ENCODE data around the gene HSD17B12. TPM values are rescaled to one million over a fixed set of nuclear protein-coding genes. Genes with fewer than 3 reads are reported as not detected.

Gene HSD17B12
- total RNA-seq, 4 donors from 2014 or later: 37.5 to 47.5 (median 42.2) TPM

DNA sequence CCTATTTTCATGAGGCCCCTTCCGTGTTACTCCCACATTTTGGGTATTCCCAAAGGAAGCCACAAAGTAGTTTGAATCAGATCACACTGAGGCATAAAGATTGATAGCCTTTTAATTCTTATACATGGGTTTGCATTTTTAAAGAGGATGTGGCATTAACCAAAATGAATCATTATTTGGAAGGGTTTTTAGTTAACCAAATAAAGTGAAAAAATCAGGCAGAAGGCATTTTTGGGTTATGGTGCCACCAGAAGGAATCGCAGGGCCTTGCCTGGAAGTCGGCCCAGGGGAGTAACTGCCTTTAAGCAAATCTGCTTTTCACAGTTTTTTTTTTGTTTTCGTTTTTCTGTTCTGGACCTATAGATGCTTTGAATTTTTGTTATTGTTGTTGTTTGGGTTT is 55.4 kb downstream of the HSD17B12 start:
- Histone ChIP-seq H3K27ac (peak overlapping the region in 2 of 4 donors; percentile 34 to 46), H3K4me1 (peaks cover 0 to 37% (median 10%) of the 10 kb centered on the region in 3 donors), H3K4me3 (no peak overlapping the region), H3K27me3 (no peaks in the 10 kb centered on the region), H3K9me3 (no peaks in the 10 kb centered on the region), H3K36me3 (peaks cover 0 to 6% of the 10 kb centered on the region in 2 donors)
- no peak for TF ChIP-seq EP300 (IDR thresholded peaks at IDR 0.05)
- TF ChIP-seq, protein P1, sequence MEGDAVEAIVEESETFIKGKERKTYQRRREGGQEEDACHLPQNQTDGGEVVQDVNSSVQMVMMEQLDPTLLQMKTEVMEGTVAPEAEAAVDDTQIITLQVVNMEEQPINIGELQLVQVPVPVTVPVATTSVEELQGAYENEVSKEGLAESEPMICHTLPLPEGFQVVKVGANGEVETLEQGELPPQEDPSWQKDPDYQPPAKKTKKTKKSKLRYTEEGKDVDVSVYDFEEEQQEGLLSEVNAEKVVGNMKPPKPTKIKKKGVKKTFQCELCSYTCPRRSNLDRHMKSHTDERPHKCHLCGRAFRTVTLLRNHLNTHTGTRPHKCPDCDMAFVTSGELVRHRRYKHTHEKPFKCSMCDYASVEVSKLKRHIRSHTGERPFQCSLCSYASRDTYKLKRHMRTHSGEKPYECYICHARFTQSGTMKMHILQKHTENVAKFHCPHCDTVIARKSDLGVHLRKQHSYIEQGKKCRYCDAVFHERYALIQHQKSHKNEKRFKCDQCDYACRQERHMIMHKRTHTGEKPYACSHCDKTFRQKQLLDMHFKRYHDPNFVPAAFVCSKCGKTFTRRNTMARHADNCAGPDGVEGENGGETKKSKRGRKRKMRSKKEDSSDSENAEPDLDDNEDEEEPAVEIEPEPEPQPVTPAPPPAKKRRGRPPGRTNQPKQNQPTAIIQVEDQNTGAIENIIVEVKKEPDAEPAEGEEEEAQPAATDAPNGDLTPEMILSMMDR (IDR thresholded peaks at IDR 0.05): no peak
- TF ChIP-seq POLR2A (IDR thresholded peaks at IDR 0.05): no peak
- no peak for TF ChIP-seq POLR2AphosphoS5 (IDR thresholded peaks at IDR 0.05)
- 38 to 48% methylated on average over 4 of the region's 4 CpGs for whole genome bisulfite sequencing, 2 donors (ENCODE audit: low coverage in 1 of 2)
- ATAC-seq: no peak

DNA sequence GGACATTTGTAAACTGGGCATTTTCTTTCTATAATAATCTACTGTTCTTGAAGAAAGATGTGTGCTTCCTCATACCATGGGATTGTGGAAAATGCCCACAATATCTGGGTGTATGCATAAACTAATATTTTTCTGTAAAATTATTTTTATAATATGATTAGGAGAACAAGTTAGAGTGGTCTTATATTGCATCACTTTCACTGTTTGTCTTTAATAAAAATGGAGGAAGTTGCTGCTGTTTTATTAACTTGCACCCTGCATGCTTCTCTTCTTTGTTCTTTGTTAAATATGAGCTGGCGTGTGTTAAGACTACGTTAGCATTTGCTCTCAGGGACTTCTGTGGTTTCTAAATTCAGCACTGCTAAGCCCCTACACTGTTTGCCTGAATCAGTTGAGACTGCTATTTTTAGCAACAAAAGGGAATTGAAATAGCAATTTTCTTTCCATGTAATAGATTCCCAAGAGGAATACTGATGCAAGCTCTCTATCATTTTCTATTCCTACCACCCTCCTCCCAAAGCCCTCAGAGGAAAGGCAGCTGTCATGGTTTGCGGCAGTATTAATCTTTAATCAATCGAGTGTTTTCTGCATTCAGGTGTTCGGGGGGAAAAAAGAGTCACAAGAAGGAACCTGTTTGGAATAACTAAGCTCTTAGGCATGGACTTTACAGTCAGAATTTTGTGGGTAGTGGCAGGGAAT is 56.1 kb downstream of the HSD17B12 start:
- H3K4me1 ChIP-seq: peaks cover 0 to 37% (median 10%) of the 10 kb centered on the region in 3 donors
- WGBS, 2 donors (ENCODE audit: low coverage in 1 of 2): 21 to 45% methylated on average over 5 of the region's 5 CpGs
- peak overlapping the region in 2 of 4 donors; percentile 34 to 46 for H3K27ac ChIP-seq
- no peaks in the 10 kb centered on the region for H3K9me3 ChIP-seq
- ATAC-seq: no peak
- peaks cover 0 to 6% of the 10 kb centered on the region in 2 donors for H3K36me3 ChIP-seq
- TF ChIP-seq EP300 (IDR thresholded peaks at IDR 0.05) (no peak), POLR2A (IDR thresholded peaks at IDR 0.05) (no peak), POLR2AphosphoS5 (IDR thresholded peaks at IDR 0.05) (no peak)
- no peaks in the 10 kb centered on the region for H3K27me3 ChIP-seq
- H3K4me3 ChIP-seq: no peak overlapping the region

DNA sequence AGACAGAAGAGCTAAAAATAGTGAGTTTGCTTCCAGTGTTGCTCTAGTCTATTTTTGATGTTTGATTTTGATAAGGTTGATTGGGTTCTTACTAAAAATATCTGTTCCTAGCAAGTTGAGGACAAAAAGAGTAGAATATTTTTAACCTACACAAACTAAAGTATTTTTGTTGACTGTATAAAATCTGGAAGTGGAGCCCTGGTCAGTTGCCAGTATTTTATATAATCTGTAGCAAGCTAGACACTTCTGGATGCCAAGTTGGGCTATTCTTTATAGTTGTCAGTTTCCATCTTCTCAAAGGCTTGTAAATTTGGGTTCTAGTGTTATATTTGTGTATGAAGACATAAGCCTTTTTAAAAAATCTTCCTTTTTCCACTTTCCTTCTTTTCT is 56.7 kb downstream of the HSD17B12 start:
- H3K4me3 ChIP-seq: no peak overlapping the region
- peak overlapping the region in 2 of 4 donors; percentile 34 to 46 for H3K27ac ChIP-seq
- H3K36me3 ChIP-seq: peaks cover 0 to 6% of the 10 kb centered on the region in 2 donors
- H3K27me3 ChIP-seq: no peaks in the 10 kb centered on the region
- ATAC-seq: no peak
- peaks cover 0 to 37% (median 10%) of the 10 kb centered on the region in 3 donors for H3K4me1 ChIP-seq
- no peaks in the 10 kb centered on the region for H3K9me3 ChIP-seq
- TF ChIP-seq POLR2A (IDR thresholded peaks at IDR 0.05) (no peak), EP300 (IDR thresholded peaks at IDR 0.05) (no peak), POLR2AphosphoS5 (IDR thresholded peaks at IDR 0.05) (no peak)

DNA sequence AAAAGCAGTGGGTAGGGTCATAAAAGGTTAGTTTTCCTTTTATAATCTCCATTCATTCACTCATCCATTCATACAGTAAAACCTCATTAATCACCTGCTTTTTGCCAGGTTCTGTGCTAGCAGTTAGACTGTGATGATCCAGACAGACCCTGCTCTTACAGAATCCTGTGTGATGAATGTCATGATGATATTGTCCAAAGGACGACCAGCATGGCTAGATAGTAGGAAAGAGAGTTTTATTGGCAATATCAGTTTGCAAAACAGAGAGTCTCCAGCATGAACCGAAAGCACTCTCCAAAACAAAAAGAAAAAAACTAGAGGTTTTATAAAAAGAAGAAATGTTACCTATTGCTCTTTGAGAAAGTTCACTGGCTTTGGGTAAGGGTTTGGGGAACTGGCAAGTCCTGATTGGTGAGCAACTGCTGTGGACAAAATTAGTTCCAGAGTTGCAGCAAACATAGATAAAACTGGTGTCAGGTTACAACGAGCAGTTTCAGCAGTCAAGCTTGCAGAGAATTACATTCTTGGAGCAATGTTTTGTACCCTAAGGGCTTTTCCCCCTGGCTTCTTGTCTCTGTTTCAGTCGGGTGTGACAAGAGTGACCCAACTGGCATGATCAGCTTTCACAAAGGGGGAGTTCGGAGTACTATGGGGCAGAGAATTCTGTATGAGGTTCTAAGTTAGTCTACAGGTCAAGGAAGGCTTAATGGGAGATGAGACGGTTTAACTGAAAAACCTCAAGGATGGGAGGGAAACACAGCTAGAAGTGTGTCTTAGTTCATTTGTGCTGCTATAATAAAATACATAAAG is 58.3 kb downstream of the HSD17B12 start:
- H3K9me3 ChIP-seq: no peaks in the 10 kb centered on the region
- TF ChIP-seq, protein P1 (IDR thresholded peaks at IDR 0.05): no peak
- TF ChIP-seq EP300 (IDR thresholded peaks at IDR 0.05) (no peak), POLR2A (IDR thresholded peaks at IDR 0.05) (no peak), POLR2AphosphoS5 (IDR thresholded peaks at IDR 0.05) (no peak)
- WGBS, 2 donors (ENCODE audit: low coverage in 1 of 2): 30 to 54% methylated on average over 4 to 6 of the region's 6 CpGs
- H3K4me3 ChIP-seq: no peak overlapping the region
- H3K4me1 ChIP-seq: peaks cover 0 to 37% (median 10%) of the 10 kb centered on the region in 3 donors
- peaks cover 0 to 6% of the 10 kb centered on the region in 2 donors for H3K36me3 ChIP-seq
- ATAC-seq: no peak
- H3K27ac ChIP-seq: no peak overlapping the region
- no peaks in the 10 kb centered on the region for H3K27me3 ChIP-seq

DNA sequence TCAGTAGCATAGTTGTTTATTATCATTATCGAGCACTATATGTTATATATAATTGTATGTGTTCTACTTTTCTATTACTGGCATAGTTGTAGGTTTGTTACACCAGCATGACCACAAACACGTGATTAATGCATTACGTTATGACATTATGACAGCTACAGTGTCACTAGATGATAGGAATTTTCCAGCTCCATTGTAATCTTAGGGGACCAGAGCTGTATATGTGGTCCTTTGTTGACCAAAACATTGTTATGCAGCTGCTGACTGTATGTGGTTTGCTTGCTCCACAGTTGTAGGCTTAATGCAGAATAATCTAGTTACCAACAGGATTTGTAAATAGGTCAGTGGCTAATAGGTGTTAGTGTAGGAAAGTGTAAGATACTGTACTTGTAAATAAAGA is 66.1 kb downstream of the HSD17B12 start:
- TF ChIP-seq POLR2AphosphoS5 (IDR thresholded peaks at IDR 0.05) (no peak), EP300 (IDR thresholded peaks at IDR 0.05) (no peak), POLR2A (IDR thresholded peaks at IDR 0.05) (no peak)
- TF ChIP-seq, protein P1 (IDR thresholded peaks at IDR 0.05): no peak
- Histone ChIP-seq H3K4me1 (no peaks in the 10 kb centered on the region), H3K27me3 (no peaks in the 10 kb centered on the region), H3K4me3 (no peak overlapping the region), H3K36me3 (peaks cover 0 to 3% of the 10 kb centered on the region in 2 donors), H3K9me3 (no peaks in the 10 kb centered on the region), H3K27ac (no peak overlapping the region)
- 93 to 97% methylated on average over 3 of the region's 3 CpGs for WGBS, 2 donors (ENCODE audit: low coverage in 1 of 2)
- no peak for ATAC-seq

Measured in gastroesophageal sphincter (tissue), 4 donors.